Sigmoid colon (tissue), 4 donors: ENCODE data around the gene MRPL40.
"Not testable (repeated sequence)": the region's sequence is repeated elsewhere in the genome, so short reads cannot be mapped to it uniquely, and the experiment has no call there.

Experiments
- EP300 ChIP-seq, 4 donors: sonication (generic); formaldehyde crosslinking; IDR thresholded peaks; one replicate each; pipeline ENCODE4 v1.6.1; 2017; ENCODE audit warnings: antibody characterized with exemption in 4 of 4
- POLR2A ChIP-seq, 2 donors: fragments of 450-650 bp; IDR thresholded peaks; one replicate each; pipeline ENCODE4 v1.6.1; 2016; ENCODE audit warnings: antibody characterized with exemption in 2 of 2, mild to moderate bottlenecking in 2 of 2, moderate library complexity in 2 of 2
- TF ChIP-seq, protein P1 (sequence below), 4 experiments: fragments of 450-650 bp in 3 of 4; fragments of 200-600 bp in 1 of 4; IDR thresholded peaks; one replicate each; pipeline ENCODE4 v1.5.1; 2016 to 2019; ENCODE audit warnings: antibody characterized with exemption in 4 of 4, mild to moderate bottlenecking in 3 of 4, moderate library complexity in 2 of 4

GRCh38 chr22:19445279-19445982 lies 13.1 kb downstream of the MRPL40 start:
- TF ChIP-seq EP300, POLR2A (IDR thresholded peaks at IDR 0.05): not testable (repeated sequence)
- TF ChIP-seq, protein P1, sequence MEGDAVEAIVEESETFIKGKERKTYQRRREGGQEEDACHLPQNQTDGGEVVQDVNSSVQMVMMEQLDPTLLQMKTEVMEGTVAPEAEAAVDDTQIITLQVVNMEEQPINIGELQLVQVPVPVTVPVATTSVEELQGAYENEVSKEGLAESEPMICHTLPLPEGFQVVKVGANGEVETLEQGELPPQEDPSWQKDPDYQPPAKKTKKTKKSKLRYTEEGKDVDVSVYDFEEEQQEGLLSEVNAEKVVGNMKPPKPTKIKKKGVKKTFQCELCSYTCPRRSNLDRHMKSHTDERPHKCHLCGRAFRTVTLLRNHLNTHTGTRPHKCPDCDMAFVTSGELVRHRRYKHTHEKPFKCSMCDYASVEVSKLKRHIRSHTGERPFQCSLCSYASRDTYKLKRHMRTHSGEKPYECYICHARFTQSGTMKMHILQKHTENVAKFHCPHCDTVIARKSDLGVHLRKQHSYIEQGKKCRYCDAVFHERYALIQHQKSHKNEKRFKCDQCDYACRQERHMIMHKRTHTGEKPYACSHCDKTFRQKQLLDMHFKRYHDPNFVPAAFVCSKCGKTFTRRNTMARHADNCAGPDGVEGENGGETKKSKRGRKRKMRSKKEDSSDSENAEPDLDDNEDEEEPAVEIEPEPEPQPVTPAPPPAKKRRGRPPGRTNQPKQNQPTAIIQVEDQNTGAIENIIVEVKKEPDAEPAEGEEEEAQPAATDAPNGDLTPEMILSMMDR (IDR thresholded peaks at IDR 0.05), result not testable (repeated sequence)
